Esophagus muscularis mucosa (tissue), 4 donors: ENCODE results near the gene MKS1.

ENCODE experiments used
- CTCF ChIP-seq, 3 experiments: fragments of 200-600 bp in 2 of 3; fragments of 450-650 bp in 1 of 3; sonication (generic) in 2 of 3; IDR thresholded peaks; one replicate each; pipeline ENCODE4 v1.5.1; 2017 to 2019; ENCODE audit warnings: antibody characterized with exemption in 3 of 3, mild to moderate bottlenecking in 2 of 3, moderate library complexity in 1 of 3
- EP300 ChIP-seq: sonication (generic); formaldehyde crosslinking; IDR thresholded peaks from one replicate; pipeline ENCODE4 v1.6.1; 2017; ENCODE audit warnings: antibody characterized with exemption
- POLR2A ChIP-seq: fragments of 450-650 bp; IDR thresholded peaks from one replicate; pipeline ENCODE4 v1.6.1; 2017; ENCODE audit warnings: antibody characterized with exemption, moderate library complexity, mild to moderate bottlenecking, low read depth
- POLR2AphosphoS5 ChIP-seq, 2 donors: sonication (generic); formaldehyde crosslinking; IDR thresholded peaks; one replicate each; pipeline ENCODE4 v1.6.1; 2017; ENCODE audit warnings: antibody characterized with exemption in 2 of 2

GRCh38 chr17:58262149-58262548 is 43.1 kb upstream of the MKS1 start:
- TF ChIP-seq POLR2AphosphoS5 (IDR thresholded peaks at IDR 0.05) (no peak), CTCF (IDR thresholded peaks at IDR 0.05) (no peak), EP300 (no peak), POLR2A (no peak)
